PC-3 (cell line): ENCODE results near the gene SNHG17. TPM values are rescaled to one million over a fixed set of nuclear protein-coding genes. Genes with fewer than 3 reads are reported as not detected.
A peak's percentile ranks its signal among the peaks of the same experiment; 100 is the strongest.

Source experiments
- ATAC-seq: fragments of 200-7000 bp; cut with Tn5 transposase; 2 replicates; pipeline ENCODE4 v1.9.1; 2020; ENCODE audit warnings: mild to moderate bottlenecking, moderate library complexity
- BruUV-seq: library from RNA; stranded (reverse); fragments of 400-500 nt; replicated peaks from 2 replicates; lab custom pipeline; 2021; lab: Mats Ljungman, UMichigan
- CTCF ChIA-PET: fragments of 300-600 bp; sonication (Branson Sonifier 250); formaldehyde crosslinking; loops from one replicate; lab custom pipeline; 2022; ENCODE audit warnings: antibody characterized with exemption; lab: Charles Lee
- POLR2A ChIA-PET: fragments of 300-600 bp; sonication (Branson Sonifier 250); formaldehyde crosslinking; loops from one replicate; lab custom pipeline; 2022; ENCODE audit warnings: antibody characterized with exemption; ENCODE audit not compliant: unreplicated experiment; lab: Charles Lee
- DNase-seq: peaks from one replicate; pipeline ENCODE4 v3.0.0-alpha.2; 2015
- H2AFZ ChIP-seq: fragments of 300-600 bp; sonication (generic); 2 replicates; pipeline ENCODE4 v1.6.0; 2016; ENCODE audit warnings: antibody characterized with exemption, low read length
- H3F3A ChIP-seq: fragments of 300-600 bp; sonication (generic); one replicate; pipeline ENCODE4 v1.6.0; 2017; ENCODE audit warnings: antibody characterized with exemption, low read length, control low read depth, mild to moderate bottlenecking; ENCODE audit not compliant: unreplicated experiment
- H3K27ac ChIP-seq: fragments of 300-600 bp; sonication (generic); 2 replicates; pipeline ENCODE4 v1.5.1; 2016; ENCODE audit warnings: mild to moderate bottlenecking, low read length
- H3K27me3 ChIP-seq: fragments of 300-600 bp; sonication (generic); 2 replicates; pipeline ENCODE4 v1.6.1; 2016; ENCODE audit warnings: low read length, mixed read lengths
- H3K36me3 ChIP-seq: fragments of 300-600 bp; sonication (generic); 2 replicates; pipeline ENCODE4 v1.6.1; 2016; ENCODE audit warnings: low read depth, mixed run types, low read length, mixed read lengths
- H3K4me1 ChIP-seq: fragments of 300-600 bp; sonication (generic); 2 replicates; pipeline ENCODE4 v1.5.1; 2016; ENCODE audit warnings: low read length; ENCODE audit not compliant: insufficient read depth
- H3K4me2 ChIP-seq: fragments of 300-600 bp; sonication (generic); 2 replicates; pipeline ENCODE4 v1.6.0; 2016; ENCODE audit warnings: low read length
- H3K4me3 ChIP-seq: fragments of 300-600 bp; sonication (generic); 2 replicates; pipeline ENCODE4 v1.5.1; 2016; ENCODE audit warnings: mild to moderate bottlenecking, low read length, mixed read lengths
- H3K79me2 ChIP-seq: fragments of 300-600 bp; sonication (generic); 2 replicates; pipeline ENCODE4 v1.6.1; 2017; ENCODE audit warnings: low read length, mixed read lengths
- H3K9ac ChIP-seq: fragments of 300-600 bp; sonication (generic); 2 replicates; pipeline ENCODE4 v1.6.0; 2016; ENCODE audit warnings: mild to moderate bottlenecking, low read length
- H3K9me2 ChIP-seq: fragments of 300-600 bp; sonication (generic); replicated peaks from 2 replicates; pipeline ENCODE4 v1.6.1; 2016; ENCODE audit warnings: mixed run types, low read length, mixed read lengths
- H3K9me3 ChIP-seq: fragments of 300-600 bp; sonication (generic); 2 replicates; pipeline ENCODE4 v1.6.1; 2016; ENCODE audit warnings: low read length, mixed read lengths
- H4K20me1 ChIP-seq: fragments of 300-600 bp; sonication (generic); 2 replicates; pipeline ENCODE4 v1.6.1; 2016; ENCODE audit warnings: low read length, mixed read lengths
- CTCF ChIP-seq: fragments of 300-600 bp; sonication (generic); conservative IDR thresholded peaks from 2 replicates; pipeline ENCODE4 v1.5.1; 2017; ENCODE audit warnings: antibody characterized with exemption, low read depth, mild to moderate bottlenecking, low read length
- EZH2 ChIP-seq: fragments of 300-600 bp; sonication (generic); IDR thresholded peaks from one replicate; pipeline ENCODE4 v1.6.1; 2017; ENCODE audit warnings: antibody characterized with exemption, mild to moderate bottlenecking, low read length; ENCODE audit not compliant: unreplicated experiment
- EZH2phosphoT487 ChIP-seq: fragments of 300-600 bp; sonication (generic); IDR thresholded peaks from 2 replicates; pipeline ENCODE4 v1.6.1; 2018; ENCODE audit warnings: mild to moderate bottlenecking, antibody characterized with exemption, low read length, borderline replicate concordance
- intact Hi-C: fragments of 100-400 bp; cut with micrococcal nuclease; formaldehyde crosslinking; loops from 2 replicates; pipeline ENCODE4 v1.9.0; 2023
- total RNA-seq: library from RNA; depleted of rRNA; stranded (reverse); fragments of >200 nt; gene quantifications from 2 replicates; pipeline ENCODE4 v1.2.3, GENCODE V29; 2014

Gene SNHG17
- total RNA-seq, 1 experiment from 2014 or later, result 52.0 TPM

DNA sequence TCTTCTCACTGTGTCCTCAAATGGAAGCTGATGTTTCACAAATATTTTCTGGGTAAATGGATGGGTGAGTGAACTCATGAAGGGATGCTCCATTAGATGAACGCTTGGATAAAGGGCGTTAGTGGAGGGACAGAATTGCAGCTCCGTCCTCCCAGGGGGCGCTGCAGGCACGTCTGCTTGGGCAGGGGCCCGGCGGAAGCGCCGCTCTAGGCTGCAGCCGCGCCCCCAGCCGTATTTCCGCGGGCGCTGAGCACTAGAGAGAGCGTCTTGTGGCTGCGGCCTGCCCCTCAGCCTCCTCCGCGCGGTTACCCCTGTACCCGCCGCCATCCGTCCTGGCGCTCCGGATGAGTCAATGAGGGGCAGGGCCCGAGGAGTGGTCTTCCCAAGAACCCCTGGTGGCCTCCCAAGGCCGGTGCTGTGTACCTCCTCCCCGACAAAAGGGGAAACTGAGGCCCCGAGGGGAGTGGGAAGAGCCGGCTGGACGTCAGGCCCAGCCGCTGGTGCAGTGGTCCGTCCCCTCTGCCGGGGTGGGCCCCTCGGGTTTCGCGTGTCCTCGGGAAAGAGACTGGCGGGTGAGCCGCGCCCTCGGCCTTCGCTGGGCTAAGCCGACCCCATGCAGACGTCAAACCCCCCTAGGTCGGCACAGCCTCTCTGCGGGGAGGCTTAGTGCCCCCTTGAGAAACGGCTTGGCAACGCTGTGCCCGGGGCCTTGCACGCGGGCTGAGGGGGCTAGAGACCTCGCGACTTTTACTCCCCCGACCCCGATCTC, 11.5 kb upstream of the SNHG17 start:
- Histone ChIP-seq H3K27me3 (no peaks in the 10 kb centered on the region), H2AFZ (peak overlapping the region; percentile 85), H3F3A (no peaks in the 10 kb centered on the region), H4K20me1 (no peaks in the 10 kb centered on the region), H3K4me1 (peaks cover 31% of the 10 kb centered on the region), H3K79me2 (peaks cover 15% of the 10 kb centered on the region), H3K9me2 (no peaks in the 10 kb centered on the region), H3K9ac (peak overlapping the region; percentile 97), H3K4me3 (peak overlapping the region; percentile 91), H3K27ac (peak overlapping the region; percentile 21), H3K36me3 (no peaks in the 10 kb centered on the region), H3K4me2 (peak overlapping the region; percentile 98), H3K9me3 (no peaks in the 10 kb centered on the region)
- ATAC-seq, result peak; percentile 89
- peak; percentile 94 for TF ChIP-seq CTCF
- TF ChIP-seq EZH2phosphoT487, result no peak
- TF ChIP-seq EZH2, result no peak
- intact Hi-C loops, result loop anchor here (1.0 kb wide), 1 partner anchor 11 kb away; the partner anchor contains the start of gene SNHG17
- ChIA-PET CTCF (interaction anchor here (1.0 to 1.1 kb wide), 3 partner anchors 11 to 26 kb away, joined by 3 to 7 read pairs (median 5); partner anchors contain the start of genes RALGAPB and SNHG17), POLR2A (interaction anchor here (0.7 kb wide), 2 partner anchors 11 to 569 kb away, joined by 5 to 7 read pairs; partner anchors contain the start of gene SNHG17)
- BruUV-seq, result TSS peak; percentile 64
- peak; percentile 92 for DNase-seq

GRCh38 chr20:38445901-38446425, 10.8 kb upstream of the SNHG17 start:
- H3K4me1 ChIP-seq, result peaks cover 31% of the 10 kb centered on the region
- BruUV-seq, result no TSS peak
- DNase-seq (no peak), ATAC-seq (no peak)
- no peaks in the 10 kb centered on the region for H3K9me2 ChIP-seq
- peak overlapping the region; percentile 85 for H2AFZ ChIP-seq
- H3K79me2 ChIP-seq, result peaks cover 15% of the 10 kb centered on the region
- peak overlapping the region; percentile 98 for H3K4me2 ChIP-seq
- no peaks in the 10 kb centered on the region for H3K36me3 ChIP-seq
- no peaks in the 10 kb centered on the region for H3K27me3 ChIP-seq
- H3K9ac ChIP-seq, result no peak overlapping the region
- TF ChIP-seq CTCF (no peak), EZH2phosphoT487 (no peak), EZH2 (no peak)
- ChIA-PET CTCF (interaction anchor here (1.0 to 1.1 kb wide), 3 partner anchors 11 to 26 kb away, joined by 3 to 7 read pairs (median 5); partner anchors contain the start of genes RALGAPB and SNHG17), POLR2A (interaction anchor here (0.7 kb wide), 2 partner anchors 11 to 569 kb away, joined by 5 to 7 read pairs; partner anchors contain the start of gene SNHG17)
- H3K4me3 ChIP-seq, result peak overlapping the region; percentile 91
- no peaks in the 10 kb centered on the region for H4K20me1 ChIP-seq
- intact Hi-C loops, result loop anchor here (1.0 kb wide), 1 partner anchor 11 kb away; the partner anchor contains the start of gene SNHG17
- H3K27ac ChIP-seq, result no peak overlapping the region
- no peaks in the 10 kb centered on the region for H3F3A ChIP-seq
- no peaks in the 10 kb centered on the region for H3K9me3 ChIP-seq
